Measurements from ENCODE around the gene CRYGB. TPM values are rescaled to one million over a fixed set of nuclear protein-coding genes. Genes with fewer than 3 reads are reported as not detected.

The CRYGB gene
- total and polyA plus RNA-seq, 10 of the 15 experiments (the other 5 are each of a cell fraction or from before 2014, with no cell fraction given), result not detected

DNA sequence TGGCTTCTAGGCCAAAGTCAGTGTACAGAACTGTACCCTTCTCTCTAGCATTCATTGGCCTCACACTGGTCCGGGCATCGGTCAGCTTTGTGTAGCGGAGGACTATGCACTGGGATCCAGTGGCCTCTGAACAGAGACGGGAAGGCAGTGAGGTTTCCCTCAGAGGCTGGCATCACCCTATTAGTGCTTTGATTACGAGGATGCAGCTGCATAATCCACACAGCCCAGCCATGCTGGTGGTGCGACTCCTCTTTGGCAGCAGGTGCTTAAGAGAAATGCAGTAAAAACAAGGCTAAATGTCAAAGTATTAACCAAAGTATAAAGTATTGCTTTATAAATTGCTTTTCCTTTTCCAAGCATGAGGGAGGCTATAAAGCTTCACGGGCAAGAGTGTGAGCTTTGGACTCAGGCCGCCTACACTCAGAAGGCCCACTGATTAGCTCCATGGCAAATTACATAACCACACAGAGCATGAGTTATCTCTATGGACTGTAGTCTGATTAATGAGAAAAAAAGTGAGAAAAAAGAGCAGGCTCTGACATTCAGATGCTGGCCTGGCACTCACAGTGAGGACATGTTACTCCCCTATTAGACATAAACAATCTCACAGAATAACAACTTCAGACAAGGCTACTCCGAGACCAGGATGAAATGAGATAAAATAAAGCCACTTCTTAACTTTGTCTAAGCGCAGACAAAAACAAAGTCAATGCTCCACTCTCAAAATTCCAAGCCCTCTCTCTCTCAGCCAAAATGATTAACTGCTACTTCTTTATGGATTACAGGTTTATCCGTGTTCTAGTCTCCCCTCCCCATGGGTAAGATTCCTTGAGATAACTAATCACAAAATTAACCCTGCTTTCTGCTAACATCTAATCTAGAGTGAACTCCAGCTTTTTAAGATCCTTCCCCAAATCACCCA is 9.9 kb downstream of the CRYGB start:
- BruUV-seq (replicated peaks), result no TSS peak

More for the DNA sequence above, 9.9 kb downstream of the CRYGB start:
- TF ChIP-seq, protein P1, sequence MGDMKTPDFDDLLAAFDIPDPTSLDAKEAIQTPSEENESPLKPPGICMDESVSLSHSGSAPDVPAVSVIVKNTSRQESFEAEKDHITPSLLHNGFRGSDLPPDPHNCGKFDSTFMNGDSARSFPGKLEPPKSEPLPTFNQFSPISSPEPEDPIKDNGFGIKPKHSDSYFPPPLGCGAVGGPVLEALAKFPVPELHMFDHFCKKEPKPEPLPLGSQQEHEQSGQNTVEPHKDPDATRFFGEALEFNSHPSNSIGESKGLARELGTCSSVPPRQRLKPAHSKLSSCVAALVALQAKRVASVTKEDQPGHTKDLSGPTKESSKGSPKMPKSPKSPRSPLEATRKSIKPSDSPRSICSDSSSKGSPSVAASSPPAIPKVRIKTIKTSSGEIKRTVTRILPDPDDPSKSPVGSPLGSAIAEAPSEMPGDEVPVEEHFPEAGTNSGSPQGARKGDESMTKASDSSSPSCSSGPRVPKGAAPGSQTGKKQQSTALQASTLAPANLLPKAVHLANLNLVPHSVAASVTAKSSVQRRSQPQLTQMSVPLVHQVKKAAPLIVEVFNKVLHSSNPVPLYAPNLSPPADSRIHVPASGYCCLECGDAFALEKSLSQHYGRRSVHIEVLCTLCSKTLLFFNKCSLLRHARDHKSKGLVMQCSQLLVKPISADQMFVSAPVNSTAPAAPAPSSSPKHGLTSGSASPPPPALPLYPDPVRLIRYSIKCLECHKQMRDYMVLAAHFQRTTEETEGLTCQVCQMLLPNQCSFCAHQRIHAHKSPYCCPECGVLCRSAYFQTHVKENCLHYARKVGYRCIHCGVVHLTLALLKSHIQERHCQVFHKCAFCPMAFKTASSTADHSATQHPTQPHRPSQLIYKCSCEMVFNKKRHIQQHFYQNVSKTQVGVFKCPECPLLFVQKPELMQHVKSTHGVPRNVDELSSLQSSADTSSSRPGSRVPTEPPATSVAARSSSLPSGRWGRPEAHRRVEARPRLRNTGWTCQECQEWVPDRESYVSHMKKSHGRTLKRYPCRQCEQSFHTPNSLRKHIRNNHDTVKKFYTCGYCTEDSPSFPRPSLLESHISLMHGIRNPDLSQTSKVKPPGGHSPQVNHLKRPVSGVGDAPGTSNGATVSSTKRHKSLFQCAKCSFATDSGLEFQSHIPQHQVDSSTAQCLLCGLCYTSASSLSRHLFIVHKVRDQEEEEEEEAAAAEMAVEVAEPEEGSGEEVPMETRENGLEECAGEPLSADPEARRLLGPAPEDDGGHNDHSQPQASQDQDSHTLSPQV (IDR thresholded peaks at IDR 0.05), result no peak
- TF ChIP-seq NR2C1 (IDR thresholded peaks at IDR 0.05), result no peak
- TF ChIP-seq, protein P2, sequence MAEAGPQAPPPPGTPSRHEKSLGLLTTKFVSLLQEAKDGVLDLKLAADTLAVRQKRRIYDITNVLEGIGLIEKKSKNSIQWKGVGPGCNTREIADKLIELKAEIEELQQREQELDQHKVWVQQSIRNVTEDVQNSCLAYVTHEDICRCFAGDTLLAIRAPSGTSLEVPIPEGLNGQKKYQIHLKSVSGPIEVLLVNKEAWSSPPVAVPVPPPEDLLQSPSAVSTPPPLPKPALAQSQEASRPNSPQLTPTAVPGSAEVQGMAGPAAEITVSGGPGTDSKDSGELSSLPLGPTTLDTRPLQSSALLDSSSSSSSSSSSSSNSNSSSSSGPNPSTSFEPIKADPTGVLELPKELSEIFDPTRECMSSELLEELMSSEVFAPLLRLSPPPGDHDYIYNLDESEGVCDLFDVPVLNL (IDR thresholded peaks at IDR 0.05; ENCODE audit: low read depth, low read length), result no peak
- no peak for TF ChIP-seq GATAD2B (conservative IDR thresholded peaks at IDR 0.05; ENCODE audit: low read depth)
- no peak for TF ChIP-seq BRCA1 (IDR thresholded peaks at IDR 0.05; ENCODE audit: low read depth, low read length)
- no peak for TF ChIP-seq NRF1 (conservative IDR thresholded peaks at IDR 0.05; ENCODE audit: low read depth, low read length)
- TF ChIP-seq, protein P3, sequence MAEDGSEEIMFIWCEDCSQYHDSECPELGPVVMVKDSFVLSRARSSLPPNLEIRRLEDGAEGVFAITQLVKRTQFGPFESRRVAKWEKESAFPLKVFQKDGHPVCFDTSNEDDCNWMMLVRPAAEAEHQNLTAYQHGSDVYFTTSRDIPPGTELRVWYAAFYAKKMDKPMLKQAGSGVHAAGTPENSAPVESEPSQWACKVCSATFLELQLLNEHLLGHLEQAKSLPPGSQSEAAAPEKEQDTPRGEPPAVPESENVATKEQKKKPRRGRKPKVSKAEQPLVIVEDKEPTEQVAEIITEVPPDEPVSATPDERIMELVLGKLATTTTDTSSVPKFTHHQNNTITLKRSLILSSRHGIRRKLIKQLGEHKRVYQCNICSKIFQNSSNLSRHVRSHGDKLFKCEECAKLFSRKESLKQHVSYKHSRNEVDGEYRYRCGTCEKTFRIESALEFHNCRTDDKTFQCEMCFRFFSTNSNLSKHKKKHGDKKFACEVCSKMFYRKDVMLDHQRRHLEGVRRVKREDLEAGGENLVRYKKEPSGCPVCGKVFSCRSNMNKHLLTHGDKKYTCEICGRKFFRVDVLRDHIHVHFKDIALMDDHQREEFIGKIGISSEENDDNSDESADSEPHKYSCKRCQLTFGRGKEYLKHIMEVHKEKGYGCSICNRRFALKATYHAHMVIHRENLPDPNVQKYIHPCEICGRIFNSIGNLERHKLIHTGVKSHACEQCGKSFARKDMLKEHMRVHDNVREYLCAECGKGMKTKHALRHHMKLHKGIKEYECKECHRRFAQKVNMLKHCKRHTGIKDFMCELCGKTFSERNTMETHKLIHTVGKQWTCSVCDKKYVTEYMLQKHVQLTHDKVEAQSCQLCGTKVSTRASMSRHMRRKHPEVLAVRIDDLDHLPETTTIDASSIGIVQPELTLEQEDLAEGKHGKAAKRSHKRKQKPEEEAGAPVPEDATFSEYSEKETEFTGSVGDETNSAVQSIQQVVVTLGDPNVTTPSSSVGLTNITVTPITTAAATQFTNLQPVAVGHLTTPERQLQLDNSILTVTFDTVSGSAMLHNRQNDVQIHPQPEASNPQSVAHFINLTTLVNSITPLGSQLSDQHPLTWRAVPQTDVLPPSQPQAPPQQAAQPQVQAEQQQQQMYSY (CRISPR knock-in tag; IDR thresholded peaks at IDR 0.05), result no peak
- TF ChIP-seq IRF4 (IDR thresholded peaks at IDR 0.05; ENCODE audit: low read depth, low read length), result no peak
- 57% methylated on average over 11 of the region's 11 CpGs for WGBS (ENCODE audit: insufficient coverage, insufficient replicate concordance, low lambda C conversion rate, missing lambda C conversion rate)
- DNase-seq (ENCODE audit: low read depth, low spot score) (no peak), ATAC-seq (no peak), FAIRE-seq (no peak)
- SMC1A ChIA-PET (ENCODE audit: uncharacterized antibody, unreplicated experiment), result interaction anchor here (0.6 kb wide), 1 partner anchor 63 kb away, joined by 3 read pairs; no protein-coding TSS in a partner anchor
- intact Hi-C loops (cut with micrococcal nuclease; ENCODE audit: unreplicated experiment), result no loop called here
- RAD21 ChIA-PET (ENCODE audit: unreplicated experiment), result no interaction called here
- no peaks in the 10 kb centered on the region; the same call in 2 of the 3 replicates for H3K9me3 ChIP-seq (replicated peaks; ENCODE audit: control insufficient read depth, insufficient read depth, low read length)
- H4K20me1 ChIP-seq (ENCODE audit: control insufficient read depth, insufficient read depth), result no peaks in the 10 kb centered on the region
- H3K4me2 ChIP-seq (ENCODE audit: control insufficient read depth, insufficient read depth), result no peak overlapping the region
- H3K9ac ChIP-seq (ENCODE audit: control insufficient read depth, insufficient read depth, low read length), result no peak overlapping the region
- H3K4me3 ChIP-seq, result no peak overlapping the region
- H3K27me3 ChIP-seq (replicated peaks in 1 of 2; ENCODE audit: control insufficient read depth in 2 of 2, insufficient read depth in 2 of 2, low read length in 1 of 2), result no peaks in the 10 kb centered on the region
- POLR2A ChIA-PET, result no interaction called here
- no peaks in the 10 kb centered on the region for H3K79me2 ChIP-seq (ENCODE audit: control insufficient read depth, insufficient read depth, low read length)
- CTCF ChIA-PET, result no interaction called here
- no peak overlapping the region for H3K27ac ChIP-seq (ENCODE audit: control insufficient read depth, insufficient read depth)
- in situ Hi-C loops (cut with MboI), result no loop called here
- no peaks in the 10 kb centered on the region for H3K36me3 ChIP-seq (ENCODE audit: control insufficient read depth in 2 of 2, insufficient read depth in 2 of 2, low read length in 1 of 2)
- no peak overlapping the region for H2AFZ ChIP-seq (ENCODE audit: control insufficient read depth, low read depth, low read length)
- H3K4me1 ChIP-seq (ENCODE audit: control insufficient read depth, insufficient read depth, low read length), result peaks cover 2% of the 10 kb centered on the region; the same call in 1 of the 2 replicates
